ENCODE data around the gene OTOP2.

GRCh38 chr17:74949455-74950115, 25.5 kb downstream of the OTOP2 start:
- TF ChIP-seq, protein P1, sequence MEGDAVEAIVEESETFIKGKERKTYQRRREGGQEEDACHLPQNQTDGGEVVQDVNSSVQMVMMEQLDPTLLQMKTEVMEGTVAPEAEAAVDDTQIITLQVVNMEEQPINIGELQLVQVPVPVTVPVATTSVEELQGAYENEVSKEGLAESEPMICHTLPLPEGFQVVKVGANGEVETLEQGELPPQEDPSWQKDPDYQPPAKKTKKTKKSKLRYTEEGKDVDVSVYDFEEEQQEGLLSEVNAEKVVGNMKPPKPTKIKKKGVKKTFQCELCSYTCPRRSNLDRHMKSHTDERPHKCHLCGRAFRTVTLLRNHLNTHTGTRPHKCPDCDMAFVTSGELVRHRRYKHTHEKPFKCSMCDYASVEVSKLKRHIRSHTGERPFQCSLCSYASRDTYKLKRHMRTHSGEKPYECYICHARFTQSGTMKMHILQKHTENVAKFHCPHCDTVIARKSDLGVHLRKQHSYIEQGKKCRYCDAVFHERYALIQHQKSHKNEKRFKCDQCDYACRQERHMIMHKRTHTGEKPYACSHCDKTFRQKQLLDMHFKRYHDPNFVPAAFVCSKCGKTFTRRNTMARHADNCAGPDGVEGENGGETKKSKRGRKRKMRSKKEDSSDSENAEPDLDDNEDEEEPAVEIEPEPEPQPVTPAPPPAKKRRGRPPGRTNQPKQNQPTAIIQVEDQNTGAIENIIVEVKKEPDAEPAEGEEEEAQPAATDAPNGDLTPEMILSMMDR (IDR thresholded peaks at IDR 0.05; ENCODE audit: borderline replicate concordance, extremely low read depth, low read length, poor library complexity, severe bottlenecking): no peak
- no peak for TF ChIP-seq EZH2 (IDR thresholded peaks at IDR 0.05; ENCODE audit: borderline replicate concordance, low read depth, low read length, severe bottlenecking)

All from DND-41 (cell line).